GM19099 (cell line): ENCODE data around the gene KLHL26.

Experiments used
- POLR2A ChIP-seq: IDR thresholded peaks from 3 replicates; pipeline ENCODE4 v1.6.1; 2011; ENCODE audit warnings: low read depth; ENCODE audit not compliant: insufficient read length; ENCODE audit errors: extremely low read depth

KLHL26 gene

GRCh38 chr19:18608805-18609716 lies 27.8 kb upstream of the KLHL26 start:
- TF ChIP-seq POLR2A, result no peak

DNA sequence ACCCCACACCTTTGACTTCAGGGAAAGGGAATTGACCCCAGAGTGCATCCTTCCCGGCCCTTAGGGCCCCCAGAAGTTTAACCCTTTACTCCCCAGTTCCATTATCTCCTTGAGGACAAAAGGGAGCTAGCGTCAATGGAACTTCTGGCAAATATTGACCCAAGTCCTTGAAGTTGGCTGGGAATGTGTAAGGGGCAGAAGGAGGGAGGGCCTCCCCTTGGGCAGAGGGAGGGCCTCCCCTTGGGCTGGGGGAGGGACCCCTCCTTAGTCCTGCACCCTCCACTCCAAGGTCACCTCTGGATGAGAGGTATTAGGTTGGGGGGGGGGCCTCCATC lies 27.1 kb upstream of the KLHL26 start:
- TF ChIP-seq POLR2A, result no peak

DNA sequence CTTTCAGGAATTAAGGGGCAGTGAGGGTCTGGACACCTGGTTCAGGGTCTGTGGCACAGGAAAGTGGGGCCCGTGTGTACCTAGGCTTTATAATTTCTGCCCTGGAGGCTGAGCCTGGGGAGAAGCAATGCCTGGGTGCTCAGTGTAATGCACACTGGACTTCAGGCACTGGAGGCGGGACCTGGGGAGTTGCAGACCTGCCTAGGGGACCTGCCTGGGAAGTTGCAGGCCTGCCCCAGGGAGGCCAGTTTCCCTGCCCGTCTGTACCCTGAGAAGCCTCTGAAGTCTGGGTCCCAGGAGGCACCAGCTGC lies 26.6 kb upstream of the KLHL26 start:
- TF ChIP-seq POLR2A, result no peak

DNA sequence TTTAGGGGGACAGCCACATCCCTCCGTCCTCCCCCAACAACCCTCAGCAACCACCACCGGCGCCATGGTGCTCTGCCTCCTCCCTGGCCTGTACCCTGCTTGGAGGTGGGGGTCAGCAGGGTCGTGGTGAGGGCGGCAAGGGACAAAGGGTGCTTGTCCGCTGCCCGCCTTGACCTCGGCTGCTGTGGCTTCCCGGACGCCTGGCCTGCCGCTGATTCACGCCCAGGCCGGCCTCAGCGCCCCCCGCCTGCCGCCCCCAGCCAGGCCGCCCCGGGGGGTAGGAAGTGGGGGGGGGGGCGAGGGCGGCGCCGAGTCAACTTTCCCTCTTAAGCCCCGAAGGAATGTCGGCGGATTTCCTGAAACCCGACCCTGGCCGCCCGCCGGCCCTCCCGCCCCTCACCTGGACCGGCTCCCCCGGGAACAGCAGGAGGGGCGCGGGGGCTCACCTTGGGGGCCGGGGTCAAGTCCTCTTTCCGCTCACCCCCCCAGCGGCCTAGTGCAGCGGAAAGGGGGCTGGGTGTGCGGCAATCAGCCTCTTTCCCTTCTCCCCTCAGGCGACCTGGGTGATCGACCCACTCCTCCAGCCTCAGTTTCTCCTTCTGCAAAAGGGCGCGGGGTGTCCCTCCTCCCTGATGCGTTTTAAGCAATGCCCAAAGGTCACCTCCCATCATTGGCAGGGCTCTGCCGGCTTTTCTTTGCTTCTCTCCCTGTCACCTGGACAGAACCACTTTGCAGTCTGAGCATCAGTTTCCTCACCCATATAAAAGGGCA lies 26.1 kb upstream of the KLHL26 start:
- TF ChIP-seq POLR2A, result no peak

- TF ChIP-seq POLR2A, result no peak
Measured at GRCh38 chr19:18611327-18612050, 25.3 kb upstream of the KLHL26 start.

GRCh38 chr19:18612051-18612771 lies 24.6 kb upstream of the KLHL26 start:
- no peak for TF ChIP-seq POLR2A

- TF ChIP-seq POLR2A, result no peak
Measured at GRCh38 chr19:18612772-18613588, 23.8 kb upstream of the KLHL26 start, which contains the start of gene TMEM59L. Gene TMEM59L (plus strand): TSS chr19:18612870. CDS start chr19:18612959, 89 bp downstream.

DNA sequence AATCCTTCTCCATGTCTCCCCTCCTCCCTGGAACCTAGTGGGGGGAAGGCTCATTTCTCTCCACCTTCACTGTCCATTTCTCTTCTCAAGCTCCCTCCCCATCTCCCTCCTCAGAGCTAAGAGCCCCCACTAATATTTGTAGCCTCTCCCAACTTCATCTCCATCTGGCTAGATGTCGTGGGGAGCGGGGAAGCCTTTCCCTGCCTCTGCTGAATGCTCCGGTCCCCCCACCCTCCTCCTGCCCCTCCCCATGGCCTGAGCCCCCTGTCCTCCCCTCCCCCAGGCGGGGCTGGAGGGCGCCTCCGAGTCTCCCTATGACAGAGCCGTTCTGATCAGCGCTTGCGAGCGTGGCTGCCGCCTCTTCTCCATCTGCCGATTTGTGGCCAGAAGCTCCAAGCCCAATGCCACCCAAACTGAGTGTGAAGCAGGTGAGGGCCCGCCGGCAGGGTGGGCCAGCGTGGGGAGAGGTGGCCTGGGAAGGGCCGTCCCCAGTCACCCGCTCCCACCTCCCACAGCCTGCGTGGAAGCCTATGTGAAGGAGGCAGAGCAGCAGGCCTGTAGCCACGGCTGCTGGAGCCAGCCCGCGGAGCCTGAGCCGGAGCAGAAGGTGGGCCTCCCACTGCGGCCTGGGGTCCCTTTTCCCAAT lies 23.1 kb upstream of the KLHL26 start:
- no peak for TF ChIP-seq POLR2A

GRCh38 chr19:18616023-18616422 lies 20.8 kb upstream of the KLHL26 start:
- no peak for TF ChIP-seq POLR2A

- no peak for TF ChIP-seq POLR2A
Measured at GRCh38 chr19:18617562-18617961, 19.3 kb upstream of the KLHL26 start.

DNA sequence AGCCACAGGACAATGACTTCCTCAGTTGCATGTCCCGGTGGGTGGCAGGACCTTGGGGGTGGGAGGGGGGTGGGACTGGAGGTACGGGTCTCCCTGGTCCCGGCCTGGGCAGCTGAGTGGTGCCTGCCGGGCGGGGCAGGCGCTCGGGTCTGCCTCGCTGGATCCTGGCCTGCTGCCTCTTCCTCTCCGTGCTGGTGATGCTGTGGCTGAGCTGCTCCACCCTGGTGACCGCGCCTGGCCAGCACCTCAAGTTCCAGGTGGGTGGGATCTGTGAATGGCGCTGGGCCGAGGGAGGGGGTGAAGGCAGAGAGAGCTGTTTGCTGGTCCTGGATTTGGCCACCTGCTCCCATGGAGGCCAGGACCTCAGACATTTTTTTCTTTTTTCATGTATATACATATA lies 18.6 kb upstream of the KLHL26 start:
- no peak for TF ChIP-seq POLR2A

DNA sequence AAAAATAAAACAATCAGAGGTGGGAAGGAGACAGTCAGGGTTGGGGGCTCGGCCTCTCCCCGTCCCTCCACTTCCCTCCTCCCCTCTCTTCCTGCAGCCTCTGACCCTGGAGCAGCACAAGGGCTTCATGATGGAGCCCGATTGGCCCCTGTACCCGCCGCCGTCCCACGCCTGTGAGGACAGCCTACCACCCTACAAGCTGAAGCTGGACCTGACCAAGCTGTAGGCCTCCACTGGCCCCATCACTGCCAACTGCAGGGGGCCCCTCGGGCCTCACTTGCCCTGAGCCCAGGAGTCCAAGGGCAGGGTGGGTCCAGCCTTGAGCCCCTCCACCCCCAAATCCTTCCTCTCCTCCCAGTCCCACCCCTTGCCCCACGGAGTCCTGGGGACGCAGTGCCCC lies 16.5 kb upstream of the KLHL26 start:
- TF ChIP-seq POLR2A, result no peak

DNA sequence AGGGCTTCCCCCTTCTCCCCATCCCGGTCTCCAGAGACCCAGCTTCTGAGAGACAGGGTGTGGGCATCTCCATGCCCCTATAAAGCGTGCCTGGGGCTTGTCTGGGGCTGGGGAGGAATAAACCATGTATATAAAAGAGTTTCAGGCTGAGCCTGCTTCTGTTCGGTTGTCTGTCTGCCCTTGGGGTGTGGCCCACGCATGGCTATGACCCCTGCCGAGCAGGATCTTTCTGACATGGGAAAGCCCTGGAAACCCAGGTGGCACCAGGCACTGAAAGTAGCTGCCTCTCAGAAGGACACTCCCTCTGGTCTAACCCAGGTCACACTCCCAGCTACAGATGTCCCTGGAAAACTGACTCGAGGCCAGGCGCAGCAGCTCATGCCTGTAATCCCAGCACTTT lies 15.9 kb upstream of the KLHL26 start:
- TF ChIP-seq POLR2A, result no peak

- no peak for TF ChIP-seq POLR2A
Measured at GRCh38 chr19:18626906-18627305, 9.9 kb upstream of the KLHL26 start.
